Liver (tissue), 9 donors: Measurements from ENCODE around the gene KCNA10. TPM values are rescaled to one million over a fixed set of nuclear protein-coding genes. Genes with fewer than 3 reads are reported as not detected.

Experiments used
- DNase-seq: peaks from one replicate; pipeline ENCODE4 v3.0.0-alpha.2; 2017; ENCODE audit warnings: low spot score
- H3K27ac ChIP-seq, 2 donors: one replicate each; pipeline ENCODE4 v1.7.0; 2013; ENCODE audit warnings: inconsistent platforms in 2 of 2, low read length in 2 of 2, control low read depth in 1 of 2, low read depth in 1 of 2, mild to moderate bottlenecking in 1 of 2
- H3K27me3 ChIP-seq, 4 donors: one replicate each; pipeline versions ENCODE4 v1.6.1 to v1.7.0; 2013; ENCODE audit warnings: low read length in 3 of 4, inconsistent platforms in 1 of 4, mild to moderate bottlenecking in 1 of 4, moderate library complexity in 1 of 4; ENCODE audit not compliant: control insufficient read depth in 4 of 4, insufficient read depth in 4 of 4
- H3K36me3 ChIP-seq, 4 donors: one replicate each; pipeline versions ENCODE4 v1.6.1 to v1.7.0; 2013; ENCODE audit warnings: low read length in 3 of 4, mild to moderate bottlenecking in 3 of 4, low read depth in 1 of 4, moderate library complexity in 1 of 4; ENCODE audit not compliant: control insufficient read depth in 4 of 4, insufficient read depth in 3 of 4
- H3K4me1 ChIP-seq, 4 donors: one replicate each; pipeline versions ENCODE4 v1.6.1 to v1.7.0; 2013; ENCODE audit warnings: low read length in 3 of 4, mild to moderate bottlenecking in 3 of 4, moderate library complexity in 1 of 4; ENCODE audit not compliant: control insufficient read depth in 4 of 4, insufficient read depth in 4 of 4
- H3K4me3 ChIP-seq, 3 donors: one replicate each; pipeline versions ENCODE4 v1.6.1 to v1.7.0; 2013; ENCODE audit warnings: low read length in 3 of 3, control low read depth in 1 of 3, low read depth in 1 of 3, mild to moderate bottlenecking in 1 of 3
- H3K9ac ChIP-seq, 2 donors: one replicate each; pipeline ENCODE4 v1.7.0; 2013; ENCODE audit warnings: low read length in 2 of 2, mild to moderate bottlenecking in 2 of 2, moderate library complexity in 2 of 2, control low read depth in 1 of 2, low read depth in 1 of 2
- H3K9me3 ChIP-seq, 4 donors: one replicate each; pipeline versions ENCODE4 v1.6.1 to v1.7.0; 2013; ENCODE audit warnings: low read length in 3 of 4; ENCODE audit not compliant: control insufficient read depth in 4 of 4
- ATF3 ChIP-seq: IDR thresholded peaks from 2 replicates; pipeline ENCODE4 v1.6.1; 2016; ENCODE audit warnings: antibody characterized with exemption
- EGR1 ChIP-seq, 2 donors: IDR thresholded peaks; 2 replicates each; pipeline ENCODE4 v1.6.1; 2016 to 2018; ENCODE audit warnings: antibody characterized with exemption in 2 of 2, low read depth in 2 of 2
- FOXA1 ChIP-seq: IDR thresholded peaks from 2 replicates; pipeline ENCODE4 v1.6.1; 2016; ENCODE audit warnings: antibody characterized with exemption
- FOXA2 ChIP-seq: IDR thresholded peaks from 2 replicates; pipeline ENCODE4 v1.6.1; 2016; ENCODE audit warnings: antibody characterized with exemption
- GABPA ChIP-seq, 2 donors: IDR thresholded peaks in 1 of 2; conservative IDR thresholded peaks in 1 of 2; 2 replicates each; pipeline ENCODE4 v1.6.1; 2016; ENCODE audit warnings: antibody characterized with exemption in 2 of 2, mild to moderate bottlenecking in 1 of 2, moderate library complexity in 1 of 2
- HNF4A ChIP-seq, 2 donors: conservative IDR thresholded peaks; 2 replicates each; pipeline ENCODE4 v1.6.1; 2016; ENCODE audit warnings: antibody characterized with exemption in 2 of 2, mild to moderate bottlenecking in 2 of 2
- JUND ChIP-seq, 2 donors: IDR thresholded peaks; 2 replicates each; pipeline ENCODE4 v1.6.1; 2016; ENCODE audit warnings: antibody characterized with exemption in 2 of 2
- MAX ChIP-seq: IDR thresholded peaks from 2 replicates; pipeline ENCODE4 v1.6.1; 2016; ENCODE audit warnings: antibody characterized with exemption
- NR2F2 ChIP-seq: IDR thresholded peaks from 2 replicates; pipeline ENCODE4 v1.6.1; 2016; ENCODE audit warnings: antibody characterized with exemption
- RAD21 ChIP-seq, 2 donors: IDR thresholded peaks; 2 replicates each; pipeline ENCODE4 v1.6.1; 2016; ENCODE audit warnings: antibody characterized with exemption in 2 of 2, mild to moderate bottlenecking in 2 of 2
- REST ChIP-seq: IDR thresholded peaks from 2 replicates; pipeline ENCODE4 v1.6.1; 2016; ENCODE audit warnings: antibody characterized with exemption, mild to moderate bottlenecking
- RXRA ChIP-seq, 2 donors: IDR thresholded peaks; 2 replicates each; pipeline ENCODE4 v1.6.1; 2017 to 2018; ENCODE audit warnings: antibody characterized with exemption in 2 of 2, mild to moderate bottlenecking in 1 of 2
- SP1 ChIP-seq: IDR thresholded peaks from 2 replicates; pipeline ENCODE4 v1.6.1; 2018; ENCODE audit warnings: antibody characterized with exemption, mild to moderate bottlenecking
- TAF1 ChIP-seq: conservative IDR thresholded peaks from 2 replicates; pipeline ENCODE4 v1.6.1; 2016; ENCODE audit warnings: antibody characterized with exemption, mild to moderate bottlenecking
- ZBTB33 ChIP-seq: IDR thresholded peaks from 2 replicates; pipeline ENCODE4 v1.6.1; 2016; ENCODE audit warnings: antibody characterized with exemption
- whole genome bisulfite sequencing: extraction: QIAGEN DNeasy Blood & Tissue Kit; methylation state at CpG from one replicate; pipeline ENCODE4 v1.1.7; 2013; 5-methylcytosine and 5-hydroxymethylcytosine counted together
- polyA plus RNA-seq, 2 donors: library from polyadenylated mRNA; stranded (reverse) in 1 of 2; unstranded in 1 of 2; fragments of 200-250 nt in 1 of 2; fragments of >200 nt in 1 of 2; fragmentation: Nextera tagmentation in 1 of 2; extraction: Ambion mirVana in 1 of 2; gene quantifications; one replicate each; pipeline versions ENCODE4 v1.2.1 to v1.2.3, GENCODE V29; 2013 to 2015
- total RNA-seq, 2 donors: library from RNA; depleted of rRNA; stranded (reverse); fragments of >200 nt; gene quantifications; one replicate each; pipeline ENCODE4 v1.2.3, GENCODE V29; 2014
- donor health status: healthy.
- donor health status: healthy.
- donor health status: healthy.
- donor health status: healthy.
- donor health status: healthy.

KCNA10 gene
- total and polyA plus RNA-seq, 4 donors: not detected

GRCh38 chr1:110477041-110477440, 41.9 kb downstream of the KCNA10 start (continued):
- TF ChIP-seq MAX (no peak), GABPA (IDR thresholded peaks at IDR 0.05 in 1 of 2, conservative IDR thresholded peaks at IDR 0.05 in 1 of 2) (no peak), JUND (IDR thresholded peaks at IDR 0.05) (no peak), TAF1 (no peak), REST (no peak), RXRA (IDR thresholded peaks at IDR 0.05) (no peak)

- Histone ChIP-seq H3K4me3 (no peak overlapping the region), H3K36me3 (no peaks in the 10 kb centered on the region), H3K27me3 (no peaks in the 10 kb centered on the region), H3K4me1 (no peaks in the 10 kb centered on the region), H3K9ac (no peak overlapping the region), H3K9me3 (no peaks in the 10 kb centered on the region), H3K27ac (no peak overlapping the region)
- WGBS: 70% methylated on average over 10 of the region's 10 CpGs
- no peak for TF ChIP-seq TAF1
- TF ChIP-seq MAX: no peak
- TF ChIP-seq FOXA2: no peak
- TF ChIP-seq ATF3: no peak
- TF ChIP-seq ZBTB33: no peak
- TF ChIP-seq RAD21 (IDR thresholded peaks at IDR 0.05): no peak
- no peak for TF ChIP-seq SP1
- no peak for TF ChIP-seq FOXA1
- DNase-seq: no peak
Measured at GRCh38 chr1:110476028-110476765, 42.8 kb downstream of the KCNA10 start.

- no peak overlapping the region for H3K27ac ChIP-seq
- H3K4me3 ChIP-seq: no peak overlapping the region
- H3K9me3 ChIP-seq: no peaks in the 10 kb centered on the region
- H3K4me1 ChIP-seq: no peaks in the 10 kb centered on the region
- H3K36me3 ChIP-seq: no peaks in the 10 kb centered on the region
- DNase-seq: no peak
- WGBS: 97% methylated on average over 5 of the region's 5 CpGs
- no peak overlapping the region for H3K9ac ChIP-seq
- no peaks in the 10 kb centered on the region for H3K27me3 ChIP-seq
- TF ChIP-seq NR2F2: no peak
- no peak for TF ChIP-seq MAX
- no peak for TF ChIP-seq REST
- TF ChIP-seq HNF4A (conservative IDR thresholded peaks at IDR 0.05): no peak
- TF ChIP-seq RXRA (IDR thresholded peaks at IDR 0.05): no peak
- TF ChIP-seq TAF1: no peak
- no peak for TF ChIP-seq SP1
- no peak for TF ChIP-seq ZBTB33
- TF ChIP-seq EGR1 (IDR thresholded peaks at IDR 0.05; ENCODE audit: low read depth in 2 of 2): no peak
Measured at GRCh38 chr1:110475362-110476027, 43.5 kb downstream of the KCNA10 start.
